Smooth muscle cell (in vitro differentiated cells): ENCODE results near the gene CYLD. TPM values are rescaled to one million over a fixed set of nuclear protein-coding genes. Genes with fewer than 3 reads are reported as not detected.

Experiments
- DNase-seq: peaks from one replicate; lab custom pipeline; 2025; ENCODE audit not compliant: unreplicated experiment; lab: John Stamatoyannopoulos, UW
- H2AFZ ChIP-seq: fragments of 200-600 bp; sonication (generic); 2 replicates; pipeline ENCODE4 v1.6.0; 2016; ENCODE audit warnings: antibody characterized with exemption, low read depth, mild to moderate bottlenecking
- H3F3A ChIP-seq: fragments of 200-600 bp; sonication (generic); 2 replicates; pipeline ENCODE4 v1.6.0; 2017; ENCODE audit warnings: antibody characterized with exemption, low read depth
- H3K27ac ChIP-seq: fragments of 200-600 bp; sonication (generic); 2 replicates; pipeline ENCODE4 v1.5.1; 2016; ENCODE audit warnings: low read depth, mild to moderate bottlenecking
- H3K27me3 ChIP-seq: fragments of 200-600 bp; sonication (generic); 2 replicates; pipeline ENCODE4 v1.6.1; 2016; ENCODE audit warnings: low read depth, mild to moderate bottlenecking
- H3K36me3 ChIP-seq: fragments of 200-600 bp; sonication (generic); 2 replicates; pipeline ENCODE4 v1.5.1; 2016; ENCODE audit warnings: low read depth
- H3K4me1 ChIP-seq: fragments of 200-600 bp; sonication (generic); 2 replicates; pipeline ENCODE4 v1.5.1; 2016; ENCODE audit warnings: low read depth
- H3K4me2 ChIP-seq: fragments of 200-600 bp; sonication (generic); 2 replicates; pipeline ENCODE4 v1.6.0; 2016; ENCODE audit warnings: mild to moderate bottlenecking
- H3K4me3 ChIP-seq: fragments of 200-600 bp; sonication (generic); 2 replicates; pipeline ENCODE4 v1.5.1; 2016; ENCODE audit warnings: mild to moderate bottlenecking
- H3K79me2 ChIP-seq: fragments of 200-600 bp; sonication (generic); 2 replicates; pipeline ENCODE4 v1.6.0; 2016; ENCODE audit warnings: low read depth, mild to moderate bottlenecking
- H3K9ac ChIP-seq: fragments of 200-600 bp; sonication (generic); 2 replicates; pipeline ENCODE4 v1.6.0; 2016; ENCODE audit warnings: low read depth
- H3K9me3 ChIP-seq: fragments of 200-600 bp; sonication (generic); replicated peaks from 2 replicates; pipeline ENCODE4 v1.5.1; 2016; ENCODE audit warnings: low read depth
- H4K20me1 ChIP-seq: fragments of 200-600 bp; sonication (generic); 2 replicates; pipeline ENCODE4 v1.6.0; 2016; ENCODE audit warnings: low read depth
- CTCF ChIP-seq: fragments of 200-600 bp; sonication (generic); IDR thresholded peaks from 2 replicates; pipeline ENCODE4 v1.5.1; 2017; ENCODE audit warnings: borderline replicate concordance, mild to moderate bottlenecking, antibody characterized with exemption; ENCODE audit not compliant: insufficient read depth, poor library complexity, severe bottlenecking
- WGBS: methylation state at CpG from one replicate; pipeline ENCODE4 v1.1.7; 2016; ENCODE audit warnings: low lambda C conversion rate; 5-methylcytosine and 5-hydroxymethylcytosine counted together
- polyA plus RNA-seq: library from polyadenylated mRNA; unstranded; fragments of >200 nt; fragmentation: Nextera tagmentation; extraction: Ambion mirVana; gene quantifications from 2 replicates; pipeline ENCODE4 v1.2.1, GENCODE V29; 2016
- total RNA-seq: library from RNA; depleted of rRNA; stranded (reverse); fragments of >200 nt; gene quantifications from 2 replicates; pipeline ENCODE4 v1.2.3, GENCODE V29; 2014

Gene CYLD
- total and polyA plus RNA-seq, 2 experiments from 2014 or later = 11.3 to 13.8 TPM

- no peaks in the 10 kb centered on the region for H3K4me1 ChIP-seq
- H3K36me3 ChIP-seq = peaks cover 13% of the 10 kb centered on the region
- no peak overlapping the region for H3K4me2 ChIP-seq
- H3K79me2 ChIP-seq = no peaks in the 10 kb centered on the region
- H3K9ac ChIP-seq = no peak overlapping the region
- no peaks in the 10 kb centered on the region for H3K9me3 ChIP-seq
- H3K27ac ChIP-seq = no peak overlapping the region
- H3K4me3 ChIP-seq = no peak overlapping the region
- H4K20me1 ChIP-seq = peaks cover 16% of the 10 kb centered on the region
- 93% methylated on average over 3 of the region's 3 CpGs for WGBS
- H3F3A ChIP-seq = no peaks in the 10 kb centered on the region
- TF ChIP-seq CTCF = no peak
- no peaks in the 10 kb centered on the region for H3K27me3 ChIP-seq
- H2AFZ ChIP-seq = no peak overlapping the region
- DNase-seq = no peak
Measured at GRCh38 chr16:50762241-50762640, 20.4 kb downstream of the CYLD start.

GRCh38 chr16:50763211-50763610 is 21.3 kb downstream of the CYLD start:
- no peak for DNase-seq
- H3K4me2 ChIP-seq = no peak overlapping the region

GRCh38 chr16:50765260-50765659 is 23.4 kb downstream of the CYLD start:
- 95% methylated on average over 1 of the region's 1 CpG for WGBS
- Histone ChIP-seq H4K20me1 (peaks cover 7% of the 10 kb centered on the region), H2AFZ (no peak overlapping the region), H3K4me1 (no peaks in the 10 kb centered on the region), H3K4me2 (no peak overlapping the region), H3F3A (no peaks in the 10 kb centered on the region), H3K9ac (no peak overlapping the region), H3K27me3 (no peaks in the 10 kb centered on the region), H3K4me3 (no peak overlapping the region), H3K36me3 (peaks cover 13% of the 10 kb centered on the region), H3K9me3 (no peaks in the 10 kb centered on the region), H3K27ac (no peak overlapping the region), H3K79me2 (no peaks in the 10 kb centered on the region)
- TF ChIP-seq CTCF = no peak
- no peak for DNase-seq

More at GRCh38 chr16:50763211-50763610, 21.3 kb downstream of the CYLD start:
- Histone ChIP-seq H2AFZ (no peak overlapping the region), H3K4me3 (no peak overlapping the region), H3K9ac (no peak overlapping the region), H3K9me3 (no peaks in the 10 kb centered on the region), H3K4me1 (no peaks in the 10 kb centered on the region), H3K27me3 (no peaks in the 10 kb centered on the region), H3K36me3 (peaks cover 13% of the 10 kb centered on the region), H3K27ac (no peak overlapping the region), H3F3A (no peaks in the 10 kb centered on the region), H3K79me2 (no peaks in the 10 kb centered on the region), H4K20me1 (peaks cover 16% of the 10 kb centered on the region)
- TF ChIP-seq CTCF = no peak
- 90% methylated on average over 2 of the region's 2 CpGs for WGBS

- Histone ChIP-seq H3F3A (no peaks in the 10 kb centered on the region), H2AFZ (no peak overlapping the region), H3K9ac (no peak overlapping the region), H3K4me1 (no peaks in the 10 kb centered on the region), H3K36me3 (peaks cover 13% of the 10 kb centered on the region), H3K79me2 (no peaks in the 10 kb centered on the region), H3K27me3 (no peaks in the 10 kb centered on the region), H3K27ac (no peak overlapping the region), H4K20me1 (peaks cover 6% of the 10 kb centered on the region), H3K4me3 (no peak overlapping the region), H3K4me2 (no peak overlapping the region), H3K9me3 (no peaks in the 10 kb centered on the region)
- DNase-seq = no peak
- TF ChIP-seq CTCF = no peak
- 100% methylated on average over 1 of the region's 1 CpG for WGBS
Measured at GRCh38 chr16:50765861-50766260, 24.0 kb downstream of the CYLD start.
